ENCODE data around the gene VEPH1.

Gene VEPH1

DNA sequence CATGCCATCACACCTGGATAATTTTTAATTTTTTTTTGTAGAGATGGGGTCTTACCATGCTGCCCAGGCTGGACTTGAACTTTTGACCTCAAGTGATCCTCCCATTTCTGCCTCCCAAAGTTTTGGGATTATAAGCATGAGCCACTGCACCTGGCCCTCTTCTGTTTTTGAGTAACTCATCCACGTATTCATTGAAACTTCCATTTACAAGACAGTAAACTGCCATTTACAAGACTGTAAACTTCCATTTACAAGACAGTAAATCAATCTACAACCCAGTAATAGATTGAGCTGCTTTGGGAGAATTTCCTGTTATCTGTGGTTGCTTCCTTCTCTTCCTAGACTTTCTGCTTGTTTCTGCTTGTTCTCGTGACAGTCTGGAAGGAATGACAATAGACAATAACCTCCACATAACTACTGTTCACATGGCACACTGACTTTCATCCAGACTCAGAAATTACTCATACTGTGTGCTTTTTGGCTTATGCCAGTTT is 228.5 kb downstream of the VEPH1 start:
- CTCF ChIA-PET = no interaction called here
- no peaks in the 10 kb centered on the region for H3K9me3 Mint-ChIP-seq
- no peak overlapping the region for H3K27ac Mint-ChIP-seq
- H3K27me3 Mint-ChIP-seq = no peaks in the 10 kb centered on the region
- H3K4me3 Mint-ChIP-seq = no peak overlapping the region
- DNase-seq = no peak
- H3K4me1 Mint-ChIP-seq = no peaks in the 10 kb centered on the region
- H3K36me3 Mint-ChIP-seq = no peaks in the 10 kb centered on the region

DNA sequence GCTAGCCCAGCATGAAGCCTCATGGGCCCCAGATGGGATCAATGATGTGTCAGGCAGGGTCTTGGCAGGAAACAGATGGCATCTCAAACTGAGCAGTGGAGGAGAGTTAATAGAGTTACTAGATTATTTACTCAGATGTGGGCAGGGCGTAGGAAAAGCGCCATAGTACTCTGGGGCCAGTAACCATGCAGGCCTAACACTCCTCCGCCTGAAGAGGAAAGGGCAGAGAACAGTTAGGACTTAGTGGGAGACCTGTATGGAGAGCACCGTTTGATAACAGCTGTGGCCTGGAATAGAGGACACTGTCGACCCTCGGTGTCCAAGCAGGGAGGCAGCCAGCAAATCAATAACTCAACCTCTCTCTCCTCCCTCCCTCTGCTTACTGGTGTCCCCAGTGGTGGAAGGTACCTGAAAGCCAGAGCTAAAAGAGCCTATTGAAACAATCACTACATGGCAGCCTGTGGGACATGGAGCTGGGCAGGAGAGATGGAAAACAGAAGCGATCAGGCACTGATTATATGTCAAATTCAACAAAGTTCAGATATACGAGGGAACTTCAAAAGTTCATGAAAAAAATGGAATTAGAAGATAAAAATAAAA is 231.8 kb downstream of the VEPH1 start:
- Mint-ChIP-seq H3K9me3 (no peaks in the 10 kb centered on the region), H3K27me3 (no peaks in the 10 kb centered on the region), H3K36me3 (no peaks in the 10 kb centered on the region), H3K4me3 (no peak overlapping the region), H3K4me1 (no peaks in the 10 kb centered on the region), H3K27ac (no peak overlapping the region)
- DNase-seq = no peak
- CTCF ChIA-PET = no interaction called here

DNA sequence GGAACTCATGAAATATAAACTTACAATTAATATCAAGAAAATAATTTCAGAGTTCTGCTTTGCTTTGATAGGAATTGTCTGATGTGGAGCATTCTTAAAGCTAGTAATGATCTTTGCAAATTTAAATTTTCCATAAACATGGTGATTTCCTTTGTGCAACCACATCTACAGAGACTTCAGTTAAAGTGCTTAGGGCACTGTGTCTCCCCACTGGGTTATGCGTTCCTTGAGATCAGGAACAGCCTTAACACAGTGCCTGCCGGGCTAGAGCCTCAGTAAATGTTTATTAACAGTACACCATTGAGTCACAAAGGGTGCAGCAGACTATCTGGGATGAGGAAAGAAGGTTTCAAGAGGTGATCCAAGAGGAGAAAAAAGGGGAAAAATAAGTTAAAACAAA is 235.2 kb downstream of the VEPH1 start:
- no peak for DNase-seq
- H3K27ac Mint-ChIP-seq = no peak overlapping the region
- no peaks in the 10 kb centered on the region for H3K4me1 Mint-ChIP-seq
- no peaks in the 10 kb centered on the region for H3K9me3 Mint-ChIP-seq
- H3K36me3 Mint-ChIP-seq = no peaks in the 10 kb centered on the region
- CTCF ChIA-PET = no interaction called here
- H3K4me3 Mint-ChIP-seq = no peak overlapping the region
- H3K27me3 Mint-ChIP-seq = no peaks in the 10 kb centered on the region

DNA sequence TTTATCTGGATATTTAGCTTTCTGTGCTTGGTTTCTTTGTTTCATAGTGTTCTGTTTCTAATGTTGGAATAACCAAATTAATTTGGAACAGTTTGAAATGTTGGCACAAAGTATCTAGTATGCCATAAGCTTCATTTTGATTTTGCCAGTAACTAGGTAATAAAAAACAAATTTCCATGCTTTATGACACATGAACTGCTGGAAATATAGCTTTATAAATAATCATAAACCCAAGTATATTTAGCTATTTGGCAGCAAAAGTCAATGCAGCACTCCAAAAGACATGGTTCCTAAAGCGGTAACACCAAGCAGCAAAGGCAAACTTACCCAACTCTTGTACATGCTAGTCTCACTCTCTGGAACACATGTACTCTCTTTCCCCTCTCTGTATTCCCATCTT is 237.3 kb downstream of the VEPH1 start:
- H3K4me3 Mint-ChIP-seq = no peak overlapping the region
- CTCF ChIA-PET = no interaction called here
- DNase-seq = no peak
- no peaks in the 10 kb centered on the region for H3K27me3 Mint-ChIP-seq
- H3K36me3 Mint-ChIP-seq = no peaks in the 10 kb centered on the region
- no peaks in the 10 kb centered on the region for H3K4me1 Mint-ChIP-seq
- H3K9me3 Mint-ChIP-seq = no peaks in the 10 kb centered on the region
- H3K27ac Mint-ChIP-seq = no peak overlapping the region

DNA sequence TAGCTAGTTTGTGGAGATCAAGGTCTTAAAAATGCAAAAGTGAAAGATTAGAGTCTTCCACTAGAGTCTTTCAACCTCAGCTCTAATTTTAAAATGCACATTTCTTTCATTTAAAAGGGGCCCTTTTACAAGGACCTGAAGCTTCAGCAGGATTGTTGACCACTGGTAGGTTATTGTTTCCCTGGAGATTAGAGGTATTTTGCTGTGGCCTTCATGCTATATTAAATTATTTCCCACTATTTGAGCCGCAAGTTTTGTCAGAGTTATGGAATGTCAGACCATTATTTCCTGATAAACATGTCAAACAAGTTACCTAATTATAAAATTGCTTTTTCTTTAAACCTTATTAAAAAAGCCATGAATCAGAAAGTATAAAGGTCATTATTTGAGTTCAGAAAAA is 240.2 kb downstream of the VEPH1 start:
- Mint-ChIP-seq H3K4me1 (no peaks in the 10 kb centered on the region), H3K4me3 (no peak overlapping the region), H3K27ac (no peak overlapping the region), H3K9me3 (no peaks in the 10 kb centered on the region), H3K27me3 (no peaks in the 10 kb centered on the region), H3K36me3 (no peaks in the 10 kb centered on the region)
- no peak for DNase-seq
- CTCF ChIA-PET = no interaction called here

DNA sequence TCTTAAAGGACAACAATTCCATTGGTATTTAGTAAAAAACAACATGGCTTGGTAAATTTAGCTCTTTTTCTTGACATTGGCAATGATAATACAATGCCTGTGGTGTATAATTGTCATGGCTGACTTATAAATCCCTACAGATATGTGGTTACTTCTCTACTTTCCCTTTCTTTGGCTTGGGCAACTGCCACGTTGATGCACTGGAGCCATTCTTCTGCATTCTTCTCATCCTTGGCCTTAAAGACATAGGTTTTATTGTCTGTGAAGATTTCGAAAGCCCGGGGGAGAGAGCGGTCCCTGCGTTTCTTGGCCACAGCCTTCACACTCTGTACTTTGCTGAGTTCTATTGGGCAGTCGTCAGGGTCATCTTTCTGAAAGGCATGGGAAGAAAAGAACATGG is 242.2 kb downstream of the VEPH1 start:
- H3K9me3 Mint-ChIP-seq = no peaks in the 10 kb centered on the region
- H3K27me3 Mint-ChIP-seq = no peaks in the 10 kb centered on the region
- H3K27ac Mint-ChIP-seq = no peak overlapping the region
- CTCF ChIA-PET = no interaction called here
- H3K4me3 Mint-ChIP-seq = no peak overlapping the region
- DNase-seq = no peak
- H3K36me3 Mint-ChIP-seq = no peaks in the 10 kb centered on the region
- no peaks in the 10 kb centered on the region for H3K4me1 Mint-ChIP-seq

DNA sequence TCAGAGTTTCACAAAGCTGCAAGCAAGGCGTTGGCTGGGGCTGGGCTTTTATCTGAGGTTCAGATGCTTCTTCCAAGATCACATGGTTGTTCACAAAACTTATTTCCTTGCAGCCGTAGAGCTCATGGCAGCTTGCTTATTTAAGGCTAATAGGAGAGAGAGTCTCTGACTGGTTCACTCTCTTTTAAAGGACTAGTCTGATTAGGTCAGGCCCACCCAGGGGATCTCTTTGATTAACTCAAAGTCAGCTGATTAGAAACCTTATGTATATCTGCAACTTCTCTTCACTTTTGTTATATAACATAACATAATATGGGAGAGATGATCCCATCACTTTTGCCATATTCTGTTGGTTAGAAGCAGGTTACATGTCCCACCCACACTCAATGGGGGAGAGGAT is 243.4 kb downstream of the VEPH1 start:
- Mint-ChIP-seq H3K27ac (no peak overlapping the region), H3K27me3 (no peaks in the 10 kb centered on the region), H3K36me3 (no peaks in the 10 kb centered on the region), H3K4me3 (no peak overlapping the region), H3K9me3 (no peaks in the 10 kb centered on the region), H3K4me1 (no peaks in the 10 kb centered on the region)
- DNase-seq = no peak
- CTCF ChIA-PET = no interaction called here

DNA sequence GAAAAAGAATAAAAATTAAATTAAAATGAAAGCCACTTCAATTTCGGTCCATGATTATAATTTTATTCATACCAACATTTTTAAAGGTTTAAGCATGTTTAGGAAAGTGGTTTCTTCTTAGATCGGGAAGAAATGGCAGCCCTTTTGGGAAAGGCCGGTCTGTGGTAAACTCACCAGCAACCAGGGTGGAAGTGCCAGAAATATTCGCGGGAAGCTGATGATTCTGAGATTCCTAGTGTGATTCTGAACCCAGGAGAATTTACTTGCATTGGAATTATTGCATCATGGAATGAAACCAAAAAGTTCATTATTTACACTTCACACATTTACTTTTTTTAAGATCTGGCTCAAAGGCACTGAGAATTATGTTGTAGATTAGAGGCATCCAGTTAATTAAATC is 246.1 kb downstream of the VEPH1 start:
- Mint-ChIP-seq H3K27ac (no peak overlapping the region), H3K36me3 (no peaks in the 10 kb centered on the region), H3K9me3 (no peaks in the 10 kb centered on the region), H3K4me1 (no peaks in the 10 kb centered on the region), H3K27me3 (no peaks in the 10 kb centered on the region), H3K4me3 (no peak overlapping the region)
- DNase-seq = no peak
- CTCF ChIA-PET = interaction anchor here (0.6 kb wide), 1 partner anchor 678 kb away, joined by 3 read pairs; no protein-coding TSS in a partner anchor

DNA sequence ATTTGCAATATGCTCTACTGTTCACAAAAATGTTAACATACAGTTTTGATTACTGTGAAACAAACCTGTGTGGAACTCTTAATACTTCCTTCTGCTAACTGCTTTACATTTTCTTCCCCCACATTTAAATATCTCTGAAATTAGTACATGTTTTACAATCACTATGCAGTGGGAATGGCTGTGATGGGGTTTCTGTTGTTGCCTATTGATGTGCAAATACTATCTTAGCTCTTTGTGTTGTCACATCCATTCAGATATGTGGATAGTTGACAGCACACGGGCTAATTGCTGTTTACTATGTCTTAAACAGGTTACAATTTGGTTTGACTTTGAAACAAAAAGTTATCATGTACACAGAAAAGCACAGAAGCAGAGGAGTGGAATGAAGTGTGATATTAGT is 247.4 kb downstream of the VEPH1 start:
- Mint-ChIP-seq H3K36me3 (no peaks in the 10 kb centered on the region), H3K4me1 (no peaks in the 10 kb centered on the region), H3K9me3 (no peaks in the 10 kb centered on the region), H3K27ac (no peak overlapping the region), H3K27me3 (peaks cover 3% of the 10 kb centered on the region), H3K4me3 (no peak overlapping the region)
- CTCF ChIA-PET = no interaction called here
- DNase-seq = no peak

DNA sequence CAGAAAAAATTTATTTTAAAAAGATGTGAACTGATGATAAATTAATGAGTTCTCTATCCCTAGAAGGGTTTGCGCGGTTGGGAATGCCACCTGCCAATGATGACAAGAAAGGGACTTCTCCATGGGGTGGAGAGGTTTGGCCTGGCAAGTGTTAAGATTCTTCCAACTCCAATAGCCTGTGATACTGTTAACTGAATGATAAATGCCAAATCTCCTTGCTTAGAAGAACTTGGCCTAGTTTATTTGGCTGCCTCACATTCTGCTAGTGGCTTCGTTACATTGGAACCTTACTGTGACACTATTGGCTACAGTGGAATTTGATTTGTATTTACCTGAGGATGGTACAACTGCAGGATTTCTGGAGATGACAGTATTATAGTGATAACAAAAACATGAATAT is 251.5 kb downstream of the VEPH1 start:
- Mint-ChIP-seq H3K4me3 (no peak overlapping the region), H3K9me3 (no peaks in the 10 kb centered on the region), H3K27ac (no peak overlapping the region), H3K27me3 (peaks cover 4% of the 10 kb centered on the region), H3K4me1 (no peaks in the 10 kb centered on the region), H3K36me3 (no peaks in the 10 kb centered on the region)
- no peak for DNase-seq
- CTCF ChIA-PET = no interaction called here

DNA sequence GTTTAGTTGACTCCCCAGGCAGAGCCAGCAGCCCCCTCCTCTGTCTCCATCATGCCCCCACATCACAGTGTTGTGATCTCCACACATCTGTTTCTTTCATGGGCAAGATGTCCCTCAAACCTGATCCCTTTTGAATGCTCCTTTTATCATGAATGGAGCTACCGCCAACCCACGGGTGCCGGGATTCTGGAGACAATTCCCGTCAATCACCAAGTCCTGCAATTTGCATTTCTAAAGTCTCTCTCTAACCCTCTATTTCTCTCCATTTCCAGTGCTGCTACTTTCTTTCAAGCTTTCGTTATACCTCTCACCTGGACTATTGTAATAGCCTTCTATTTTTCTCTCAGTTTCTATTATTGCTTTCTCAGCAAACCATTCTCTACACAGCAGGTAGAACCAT is 253.6 kb downstream of the VEPH1 start:
- CTCF ChIA-PET = no interaction called here
- no peak overlapping the region for H3K27ac Mint-ChIP-seq

DNA sequence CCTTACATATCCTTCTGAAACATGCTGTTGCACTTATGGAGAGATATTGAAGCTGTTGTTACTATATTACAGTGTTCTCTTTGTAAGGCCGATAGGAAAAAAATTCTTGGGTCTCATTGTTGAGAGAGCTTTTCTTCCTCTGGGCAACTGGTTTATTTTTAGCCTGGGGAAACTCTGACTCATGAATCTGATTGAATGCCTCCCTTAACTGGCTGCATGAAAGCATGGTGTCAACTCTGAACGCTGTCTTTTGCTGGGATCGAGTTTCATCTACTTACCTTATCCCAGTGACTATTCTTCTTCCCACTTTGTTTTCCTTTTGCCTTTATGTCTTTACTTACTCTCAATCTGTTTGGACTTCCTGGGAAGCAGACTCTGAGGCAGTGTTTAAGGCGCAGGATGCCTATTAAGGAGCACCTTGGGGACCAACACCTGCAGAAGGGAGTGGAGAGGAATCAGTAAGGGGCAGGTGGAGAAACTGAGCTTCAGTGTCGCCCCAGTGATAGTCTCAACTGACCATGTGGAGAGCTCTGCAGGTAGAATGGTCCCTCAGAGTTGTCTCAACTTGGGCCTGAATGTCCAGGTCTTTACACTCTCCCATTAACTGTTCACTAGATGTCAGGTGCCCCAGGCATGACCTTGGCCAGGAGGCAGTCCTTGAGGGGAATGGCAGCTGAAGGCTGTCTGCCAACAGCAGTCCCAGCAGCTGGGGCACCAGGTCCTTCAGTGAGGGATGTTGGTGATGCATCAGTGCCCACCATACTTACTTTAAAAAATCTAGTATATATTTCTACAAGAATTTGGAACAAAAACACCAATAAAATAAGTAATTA is 254.4 kb downstream of the VEPH1 start:
- Mint-ChIP-seq H3K4me3 (no peak overlapping the region), H3K9me3 (no peaks in the 10 kb centered on the region), H3K27ac (no peak overlapping the region), H3K4me1 (no peaks in the 10 kb centered on the region), H3K36me3 (no peaks in the 10 kb centered on the region), H3K27me3 (peaks cover 4% of the 10 kb centered on the region)
- DNase-seq = no peak
- CTCF ChIA-PET = interaction anchor here (1.0 kb wide), 1 partner anchor 11 kb away, joined by 3 read pairs; no protein-coding TSS in a partner anchor

More for the DNA sequence above, 253.6 kb downstream of the VEPH1 start:
- DNase-seq = no peak
- H3K9me3 Mint-ChIP-seq = no peaks in the 10 kb centered on the region
- H3K27me3 Mint-ChIP-seq = peaks cover 4% of the 10 kb centered on the region
- no peaks in the 10 kb centered on the region for H3K36me3 Mint-ChIP-seq
- no peaks in the 10 kb centered on the region for H3K4me1 Mint-ChIP-seq
- H3K4me3 Mint-ChIP-seq = no peak overlapping the region

DNA sequence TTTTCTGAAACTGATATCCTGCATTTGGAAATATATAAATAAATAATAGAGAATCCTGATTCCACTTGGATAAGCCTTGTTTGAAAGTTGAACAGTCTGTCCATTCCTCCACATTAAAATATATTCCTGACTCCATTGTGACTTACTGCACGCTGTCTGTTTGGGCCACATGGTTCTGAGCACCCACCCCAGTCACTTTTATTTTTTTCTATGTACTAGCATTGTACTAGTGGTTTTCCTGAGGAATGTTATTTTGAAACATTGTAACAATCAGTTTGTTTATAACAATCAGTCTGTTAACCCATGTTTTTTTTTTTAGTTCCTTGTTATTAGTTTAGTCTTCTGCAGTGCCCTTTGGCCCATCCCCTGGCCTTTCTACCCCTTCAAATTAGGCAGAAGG is 255.8 kb downstream of the VEPH1 start:
- DNase-seq = no peak
- Mint-ChIP-seq H3K27ac (no peak overlapping the region), H3K4me3 (no peak overlapping the region), H3K9me3 (no peaks in the 10 kb centered on the region), H3K27me3 (peaks cover 4% of the 10 kb centered on the region), H3K36me3 (no peaks in the 10 kb centered on the region), H3K4me1 (no peaks in the 10 kb centered on the region)
- CTCF ChIA-PET = no interaction called here

DNA sequence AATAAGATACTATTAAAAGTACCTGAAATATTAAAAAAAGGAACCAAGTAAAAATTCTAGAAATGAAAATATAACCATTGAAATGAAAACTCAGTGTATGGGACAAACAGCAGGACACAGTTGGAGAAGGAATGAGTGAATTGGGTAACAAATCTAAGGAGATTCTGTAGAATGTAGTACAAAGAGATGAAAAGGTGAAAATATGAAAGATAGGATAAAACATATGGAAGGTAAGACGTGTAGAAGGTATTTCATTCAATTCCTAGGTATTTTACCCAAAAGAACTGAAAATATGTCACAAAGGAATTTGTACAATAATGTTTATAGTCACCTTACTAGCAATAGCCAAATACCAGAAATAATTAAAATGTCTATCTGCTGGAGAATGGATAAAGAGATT is 260.4 kb downstream of the VEPH1 start:
- CTCF ChIA-PET = no interaction called here
- Mint-ChIP-seq H3K36me3 (no peaks in the 10 kb centered on the region), H3K9me3 (no peaks in the 10 kb centered on the region), H3K4me1 (no peaks in the 10 kb centered on the region), H3K4me3 (no peak overlapping the region), H3K27me3 (no peaks in the 10 kb centered on the region), H3K27ac (no peak overlapping the region)
- DNase-seq = no peak

DNA sequence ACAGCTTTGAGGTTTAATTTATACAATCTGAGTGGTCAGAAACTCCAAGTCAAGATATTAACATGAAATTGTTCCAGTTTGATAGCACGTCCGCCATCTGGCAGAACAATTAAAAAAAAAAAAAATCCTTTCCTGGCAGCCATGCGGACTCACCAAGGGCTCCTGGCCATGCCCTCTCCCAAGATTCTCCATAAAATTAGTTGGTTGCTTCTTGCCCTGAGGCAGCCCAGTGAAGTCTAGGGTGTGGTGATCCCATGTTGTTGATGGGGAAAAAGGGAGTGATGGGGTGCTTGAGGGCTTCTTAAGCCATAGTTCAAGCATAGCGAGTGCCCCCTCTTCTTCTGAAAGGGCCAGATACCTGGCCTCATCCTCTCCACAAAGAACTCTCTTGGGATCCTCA is 261.6 kb downstream of the VEPH1 start:
- DNase-seq = no peak
- Mint-ChIP-seq H3K4me1 (no peaks in the 10 kb centered on the region), H3K36me3 (no peaks in the 10 kb centered on the region), H3K27ac (no peak overlapping the region), H3K9me3 (no peaks in the 10 kb centered on the region), H3K27me3 (no peaks in the 10 kb centered on the region), H3K4me3 (no peak overlapping the region)
- CTCF ChIA-PET = interaction anchor here (1.3 kb wide), 1 partner anchor 104 kb away, joined by 6 read pairs; no protein-coding TSS in a partner anchor
